Stomach smooth muscle (tissue), 2 donors: ENCODE measurements around the gene RASL10B.

Experiments used
- H3K27ac ChIP-seq: one replicate; pipeline ENCODE4 v1.7.0; 2013; ENCODE audit warnings: mild to moderate bottlenecking, low read length, inconsistent platforms
- H3K27me3 ChIP-seq, 2 donors: one replicate each; pipeline ENCODE4 v1.7.0; 2013; ENCODE audit warnings: low read length in 2 of 2; ENCODE audit not compliant: insufficient read depth in 2 of 2, control insufficient read depth in 1 of 2
- H3K36me3 ChIP-seq, 2 donors: one replicate each; pipeline ENCODE4 v1.7.0; 2013; ENCODE audit warnings: low read length in 2 of 2; ENCODE audit not compliant: control insufficient read depth in 2 of 2, insufficient read depth in 2 of 2
- H3K4me1 ChIP-seq: one replicate; pipeline ENCODE4 v1.7.0; 2013; ENCODE audit warnings: low read length; ENCODE audit not compliant: control insufficient read depth, insufficient read depth
- H3K4me3 ChIP-seq, 2 donors: one replicate each; pipeline ENCODE4 v1.7.0; 2013; ENCODE audit warnings: low read length in 2 of 2
- H3K9ac ChIP-seq, 2 donors: one replicate each; pipeline ENCODE4 v1.7.0; 2013; ENCODE audit warnings: low read length in 2 of 2, mild to moderate bottlenecking in 1 of 2
- H3K9me3 ChIP-seq, 2 donors: one replicate each; pipeline ENCODE4 v1.7.0; 2013; ENCODE audit warnings: low read length in 2 of 2; ENCODE audit not compliant: control insufficient read depth in 2 of 2
- donor health status: healthy.
- donor health status: Pancreatic carcinoma.

Gene RASL10B

DNA sequence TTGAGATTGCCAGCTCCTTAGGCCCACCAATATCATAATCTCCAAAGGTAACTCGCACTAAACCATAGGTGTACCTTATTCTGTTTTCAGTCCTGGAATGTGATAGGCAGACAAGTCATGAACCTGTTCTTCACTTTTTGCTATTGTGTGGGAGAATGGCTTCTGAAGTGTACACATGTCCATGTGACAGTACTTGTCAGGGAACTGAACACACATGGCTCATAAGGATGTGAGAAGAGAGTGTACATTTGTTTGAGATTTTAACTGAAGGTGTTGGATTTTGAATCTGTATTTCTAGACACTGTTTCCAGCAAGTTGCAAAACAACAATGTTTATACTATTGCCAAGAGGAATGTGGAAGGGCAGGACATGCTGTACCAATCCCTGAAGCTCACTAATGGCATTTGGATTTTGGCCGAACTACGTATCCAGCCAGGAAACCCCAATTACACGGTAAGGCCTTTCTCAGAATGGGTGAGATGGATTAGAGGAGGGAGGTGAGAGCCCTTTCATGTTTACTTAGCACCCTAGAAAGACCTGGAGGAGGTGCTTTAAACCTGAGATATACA is 14.5 kb upstream of the RASL10B start:
- no peak overlapping the region for H3K9ac ChIP-seq
- peaks cover 16% of the 10 kb centered on the region for H3K4me1 ChIP-seq

GRCh38 chr17:35717475-35717874 is 14.0 kb upstream of the RASL10B start:
- H3K36me3 ChIP-seq: peaks cover 0 to 12% of the 10 kb centered on the region in 2 donors

More for the DNA sequence above, 14.5 kb upstream of the RASL10B start:
- Histone ChIP-seq H3K27ac (peak overlapping the region; percentile 46), H3K9me3 (no peaks in the 10 kb centered on the region), H3K27me3 (no peaks in the 10 kb centered on the region), H3K4me3 (peak overlapping the region in 1 of 2 donors; percentile 18), H3K36me3 (peaks cover under 1 to 12% of the 10 kb centered on the region in 2 donors)

GRCh38 chr17:35723735-35724134 is 7.7 kb upstream of the RASL10B start:
- Histone ChIP-seq H3K4me1 (peaks cover 5% of the 10 kb centered on the region), H3K36me3 (peaks cover 22 to 31% of the 10 kb centered on the region in 2 donors), H3K27me3 (no peaks in the 10 kb centered on the region), H3K27ac (no peak overlapping the region), H3K4me3 (no peak overlapping the region), H3K9ac (no peak overlapping the region), H3K9me3 (no peaks in the 10 kb centered on the region)

More at GRCh38 chr17:35717475-35717874, 14.0 kb upstream of the RASL10B start:
- H3K27ac ChIP-seq: peak overlapping the region; percentile 46
- no peaks in the 10 kb centered on the region for H3K27me3 ChIP-seq
- H3K4me1 ChIP-seq: peaks cover 16% of the 10 kb centered on the region
- H3K9ac ChIP-seq: no peak overlapping the region
- no peak overlapping the region for H3K4me3 ChIP-seq
- no peaks in the 10 kb centered on the region for H3K9me3 ChIP-seq

DNA sequence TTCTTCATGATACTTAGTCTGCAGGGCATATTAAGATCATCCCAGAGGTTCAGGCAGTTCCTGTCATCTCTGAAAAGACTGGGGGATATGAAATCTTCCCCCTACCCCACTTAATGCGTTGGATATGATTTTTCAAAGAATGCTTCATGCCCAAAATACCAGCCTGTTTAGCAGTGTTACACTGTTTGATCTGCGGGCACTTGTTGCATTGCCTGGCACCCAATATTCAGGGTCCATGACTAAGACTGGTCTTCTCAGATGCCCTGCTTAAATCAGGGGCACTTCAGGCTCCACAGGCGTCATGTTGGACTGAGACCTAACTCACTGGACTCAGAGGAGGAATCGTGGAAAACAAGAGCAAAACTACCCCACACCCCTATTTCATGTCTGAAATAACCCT is 6.4 kb upstream of the RASL10B start:
- H3K4me1 ChIP-seq: peaks cover 5% of the 10 kb centered on the region
- H3K36me3 ChIP-seq: peaks cover 22 to 31% of the 10 kb centered on the region in 2 donors
- no peaks in the 10 kb centered on the region for H3K27me3 ChIP-seq
- H3K9me3 ChIP-seq: no peaks in the 10 kb centered on the region
- no peak overlapping the region for H3K9ac ChIP-seq
- H3K27ac ChIP-seq: no peak overlapping the region
- H3K4me3 ChIP-seq: no peak overlapping the region

- no peak overlapping the region for H3K27ac ChIP-seq
- H3K36me3 ChIP-seq: peaks cover 22 to 31% of the 10 kb centered on the region in 2 donors
Observed at GRCh38 chr17:35725802-35726126, 5.7 kb upstream of the RASL10B start.

GRCh38 chr17:35726127-35726952 is 5.1 kb upstream of the RASL10B start:
- H3K27me3 ChIP-seq: no peaks in the 10 kb centered on the region
- no peak overlapping the region for H3K4me3 ChIP-seq
- H3K27ac ChIP-seq: no peak overlapping the region
- peaks cover 22 to 31% of the 10 kb centered on the region in 2 donors for H3K36me3 ChIP-seq
- H3K4me1 ChIP-seq: peaks cover 11% of the 10 kb centered on the region
- no peaks in the 10 kb centered on the region for H3K9me3 ChIP-seq
- H3K9ac ChIP-seq: no peak overlapping the region

More at GRCh38 chr17:35725802-35726126, 5.7 kb upstream of the RASL10B start:
- Histone ChIP-seq H3K4me3 (no peak overlapping the region), H3K4me1 (peaks cover 5% of the 10 kb centered on the region), H3K9ac (no peak overlapping the region), H3K9me3 (no peaks in the 10 kb centered on the region), H3K27me3 (no peaks in the 10 kb centered on the region)

DNA sequence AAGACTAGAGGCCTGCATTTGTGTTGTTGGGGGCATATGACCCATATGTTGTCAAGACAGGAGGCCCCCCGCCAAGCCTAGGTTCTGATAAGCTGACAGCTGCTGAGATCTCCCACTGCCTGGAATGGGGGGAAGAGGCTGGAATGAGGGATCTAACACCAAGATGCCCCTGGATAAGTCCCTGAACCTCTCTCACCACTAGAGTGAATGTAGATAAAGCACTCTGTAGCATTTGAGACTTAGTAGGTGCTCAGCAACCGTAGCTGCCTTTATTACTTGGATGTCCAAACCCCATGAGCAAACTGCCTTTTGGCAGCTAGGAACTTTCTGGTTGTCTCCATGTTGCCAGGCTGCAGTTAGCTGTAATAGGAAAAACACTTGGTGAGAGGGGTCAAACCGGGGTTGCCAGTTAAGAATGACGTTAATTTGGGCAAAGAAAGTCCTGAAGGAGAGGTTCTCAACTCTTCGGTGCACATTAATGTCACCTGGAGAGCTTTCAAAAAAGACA is 4.4 kb upstream of the RASL10B start:
- no peaks in the 10 kb centered on the region for H3K9me3 ChIP-seq
- no peak overlapping the region for H3K4me3 ChIP-seq
- H3K27me3 ChIP-seq: no peaks in the 10 kb centered on the region
- H3K36me3 ChIP-seq: peaks cover 22 to 31% of the 10 kb centered on the region in 2 donors
- no peak overlapping the region for H3K9ac ChIP-seq
- peaks cover 12% of the 10 kb centered on the region for H3K4me1 ChIP-seq
- no peak overlapping the region for H3K27ac ChIP-seq

- no peak overlapping the region for H3K9ac ChIP-seq
Observed at GRCh38 chr17:35727635-35728034, 3.8 kb upstream of the RASL10B start.

GRCh38 chr17:35728551-35728950 is 2.9 kb upstream of the RASL10B start:
- H3K36me3 ChIP-seq: peaks cover 18 to 24% of the 10 kb centered on the region in 2 donors
- H3K9me3 ChIP-seq: no peaks in the 10 kb centered on the region
- no peak overlapping the region for H3K27ac ChIP-seq
- H3K4me3 ChIP-seq: no peak overlapping the region
- H3K4me1 ChIP-seq: peaks cover 20% of the 10 kb centered on the region
- no peak overlapping the region for H3K9ac ChIP-seq
- no peaks in the 10 kb centered on the region for H3K27me3 ChIP-seq

More at GRCh38 chr17:35727635-35728034, 3.8 kb upstream of the RASL10B start:
- H3K9me3 ChIP-seq: no peaks in the 10 kb centered on the region
- H3K4me1 ChIP-seq: peaks cover 18% of the 10 kb centered on the region
- no peak overlapping the region for H3K27ac ChIP-seq
- H3K4me3 ChIP-seq: no peak overlapping the region
- no peaks in the 10 kb centered on the region for H3K27me3 ChIP-seq
- H3K36me3 ChIP-seq: peaks cover 22 to 31% of the 10 kb centered on the region in 2 donors

DNA sequence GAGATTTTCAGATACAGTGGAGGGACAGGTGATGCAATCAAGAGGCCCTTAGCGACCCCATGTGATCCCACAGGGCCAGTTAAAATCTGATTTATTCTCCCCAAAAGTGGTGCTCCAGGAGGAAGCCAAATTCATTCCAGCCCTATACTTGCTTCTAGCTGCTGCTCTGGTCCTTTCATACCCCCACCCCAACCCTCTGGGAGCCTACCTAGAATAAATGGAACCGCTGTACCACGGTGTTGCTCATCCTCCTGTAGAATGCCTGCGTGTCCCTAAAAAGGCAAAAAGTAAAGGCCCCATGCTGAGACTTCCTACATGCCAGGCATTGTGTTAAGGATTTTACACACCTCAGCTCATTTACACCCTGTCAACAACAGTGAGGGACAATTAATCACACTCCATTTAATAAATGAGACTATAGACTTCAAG is 2.0 kb upstream of the RASL10B start:
- Histone ChIP-seq H3K36me3 (peaks cover 15 to 16% of the 10 kb centered on the region in 2 donors), H3K9me3 (no peaks in the 10 kb centered on the region), H3K4me3 (no peak overlapping the region), H3K27me3 (no peaks in the 10 kb centered on the region), H3K27ac (no peak overlapping the region), H3K9ac (no peak overlapping the region), H3K4me1 (peaks cover 20% of the 10 kb centered on the region)
